M059J (cell line): ENCODE data around the gene CNTNAP3B. TPM values are rescaled to one million over a fixed set of nuclear protein-coding genes. Genes with fewer than 3 reads are reported as not detected.
A peak's percentile ranks its signal among the peaks of the same experiment; 100 is the strongest.
"Not testable (repeated sequence)": the region's sequence is repeated elsewhere in the genome, so short reads cannot be mapped to it uniquely, and the experiment has no call there.

ENCODE experiments used
- DNase-seq: peaks from one replicate; pipeline ENCODE4 v3.0.0-alpha.2; 2012; ENCODE audit warnings: low read depth
- total RNA-seq: library from RNA; depleted of rRNA; stranded (reverse); fragments of >200 nt; shearing (Covaris generic); gene quantifications from 2 replicates; pipeline ENCODE4 v1.2.3, GENCODE V29; 2014; rRNA removed

Gene CNTNAP3B
- 0.62 TPM in 2 replicates for total RNA-seq

DNA sequence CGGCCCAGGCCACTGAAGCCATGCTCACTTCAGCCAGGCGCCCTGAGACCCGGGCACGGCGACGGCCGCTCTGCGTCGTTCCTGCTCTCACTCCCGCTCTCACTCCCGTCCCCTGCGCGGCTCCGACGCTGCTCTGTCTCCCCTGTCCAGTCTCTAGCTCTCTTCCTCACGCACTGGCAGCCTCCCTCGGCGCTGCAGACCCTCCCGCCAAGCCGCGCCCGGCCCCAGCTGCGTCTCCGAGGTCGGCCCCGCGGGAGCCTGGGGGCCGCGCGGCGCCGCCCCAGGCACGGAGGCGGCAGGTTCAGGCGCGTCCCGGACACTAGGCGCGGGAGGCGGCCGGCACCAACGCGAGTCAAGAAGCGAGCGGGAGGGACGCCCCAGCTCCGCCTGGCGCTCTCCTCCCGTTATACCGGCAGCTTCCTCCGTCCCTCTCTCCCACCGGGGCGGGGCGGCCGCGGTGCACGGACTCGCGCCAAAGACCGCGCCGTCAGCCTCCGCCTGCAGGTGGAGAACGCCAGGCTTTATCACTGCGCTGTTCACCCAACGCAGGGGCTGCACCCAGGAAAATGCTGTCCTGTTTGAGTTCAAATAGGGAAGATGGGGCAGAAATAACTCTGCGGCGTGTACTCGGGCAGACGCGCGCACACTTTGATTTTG is at the start of gene CNTNAP3B:
TSS of gene CNTNAP3B (minus strand) at position 354 of the 657 bp plus-strand sequence. CDS start at position 22, 332 bp downstream.
- not testable (repeated sequence) for DNase-seq

DNA sequence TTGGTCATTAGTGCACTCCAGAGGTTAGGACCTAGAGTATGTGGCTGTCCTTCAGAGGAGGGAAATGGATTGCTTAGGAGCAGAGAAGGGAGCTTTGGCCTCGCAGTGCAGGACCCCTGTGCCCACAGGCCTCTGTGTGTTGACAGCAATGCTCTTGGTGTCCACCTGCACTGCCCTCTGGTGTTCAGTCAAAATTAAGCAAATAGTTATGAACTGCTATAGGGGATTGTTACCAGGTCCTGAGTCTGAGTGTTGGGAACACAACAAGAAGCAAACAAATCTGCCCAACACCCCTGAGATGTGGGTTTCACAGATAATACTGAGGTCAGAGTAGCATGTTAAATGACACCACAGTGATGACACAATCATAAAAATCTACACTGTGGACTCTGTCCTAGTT is 31.1 kb upstream of the CNTNAP3B start:
- DNase-seq, result peak; percentile 3

DNA sequence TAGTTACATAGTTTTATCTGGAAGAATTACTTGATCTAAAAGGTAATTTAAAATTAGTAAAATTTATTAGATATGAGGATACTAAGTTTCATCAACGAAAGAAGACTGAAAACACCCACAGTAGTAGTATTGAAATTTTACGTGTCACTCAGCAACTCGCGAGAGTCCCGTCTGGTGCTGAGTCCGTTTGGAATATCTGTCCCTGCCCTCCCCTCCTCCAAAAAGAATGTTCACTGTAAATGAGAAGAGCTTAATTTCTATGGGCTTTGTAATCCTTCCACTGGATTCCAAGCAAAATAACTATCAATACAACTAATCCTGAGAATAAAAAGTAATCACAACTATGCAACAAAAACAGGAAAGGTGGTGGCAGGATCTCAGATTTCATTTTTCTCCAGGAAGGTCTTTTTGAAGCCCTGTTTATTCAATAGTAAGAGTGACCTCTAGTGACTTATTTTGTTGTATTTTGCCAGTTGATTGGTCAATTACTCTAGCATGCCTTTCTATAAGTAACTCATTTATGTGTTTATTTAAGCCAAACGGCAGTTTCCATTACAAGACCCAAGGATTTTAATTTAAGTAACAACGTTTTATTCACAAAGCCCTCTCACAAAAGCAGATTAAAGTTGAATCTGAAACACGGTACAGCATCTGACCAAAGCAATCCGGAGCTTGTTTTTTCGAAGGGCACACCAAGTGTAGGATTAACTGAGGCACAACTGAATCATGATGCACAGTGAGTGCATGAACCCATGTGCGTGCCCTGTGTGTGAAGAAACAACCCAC is 2.0 kb downstream of the CNTNAP3B start:
- DNase-seq, result peak; percentile 10

DNA sequence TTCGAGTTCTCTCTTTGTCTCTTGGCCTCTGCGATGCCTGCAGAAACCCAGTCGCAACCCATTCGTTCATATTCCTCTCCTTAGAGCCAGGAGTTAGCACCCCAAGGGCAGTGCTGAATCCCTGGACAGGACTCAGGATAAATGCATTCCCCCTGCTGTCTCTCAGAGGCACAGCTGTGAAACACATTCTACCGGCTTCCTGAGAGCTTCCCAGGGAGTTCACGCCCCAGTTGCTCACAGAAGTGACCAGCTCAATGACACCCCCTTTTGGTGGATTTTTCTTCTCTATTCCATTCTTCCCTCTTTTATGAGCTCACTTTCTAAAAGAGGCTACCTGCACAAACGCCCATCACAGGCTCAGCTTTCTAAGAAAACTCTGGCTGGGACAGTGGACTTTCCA is 8.2 kb downstream of the CNTNAP3B start:
- DNase-seq, result not testable (repeated sequence)

DNA sequence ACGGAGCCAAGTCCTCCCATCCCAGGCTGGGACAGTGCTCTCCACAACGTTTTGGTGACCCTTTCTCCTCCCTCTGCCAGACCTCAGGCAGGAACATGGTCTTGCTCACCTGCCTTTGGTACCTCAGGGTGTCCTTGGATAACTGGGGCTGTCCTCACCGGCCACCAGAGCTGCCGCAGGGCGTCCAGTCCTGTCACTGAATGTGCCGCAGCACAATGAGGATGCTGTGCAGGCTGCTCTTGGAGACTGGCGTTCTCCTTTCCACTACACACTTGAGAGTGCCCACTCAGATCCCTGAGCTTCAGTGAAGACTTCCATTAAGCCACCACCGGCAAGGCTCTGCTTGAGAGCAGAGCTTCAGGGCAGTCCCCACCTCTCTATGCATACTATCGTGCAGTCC is 33.3 kb downstream of the CNTNAP3B start:
- not testable (repeated sequence) for DNase-seq

DNA sequence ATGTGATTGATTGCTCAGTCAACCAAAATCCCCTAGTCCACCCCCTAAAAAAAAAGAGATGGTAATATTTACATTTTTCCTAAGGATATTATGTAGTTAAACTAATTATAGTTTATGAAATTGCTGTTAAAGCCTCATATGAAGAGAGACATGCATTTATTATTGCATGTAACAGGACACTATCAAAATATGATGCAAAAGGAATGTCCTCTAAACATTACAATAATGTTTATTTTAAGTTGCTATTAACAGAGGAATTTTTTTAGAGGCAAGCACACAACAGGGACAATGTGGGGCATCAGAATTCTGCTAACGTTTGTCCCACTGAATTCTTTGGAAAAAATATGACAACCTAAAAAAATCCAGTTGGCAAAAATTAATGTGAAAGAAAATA is 44.7 kb downstream of the CNTNAP3B start:
- not testable (repeated sequence) for DNase-seq

DNA sequence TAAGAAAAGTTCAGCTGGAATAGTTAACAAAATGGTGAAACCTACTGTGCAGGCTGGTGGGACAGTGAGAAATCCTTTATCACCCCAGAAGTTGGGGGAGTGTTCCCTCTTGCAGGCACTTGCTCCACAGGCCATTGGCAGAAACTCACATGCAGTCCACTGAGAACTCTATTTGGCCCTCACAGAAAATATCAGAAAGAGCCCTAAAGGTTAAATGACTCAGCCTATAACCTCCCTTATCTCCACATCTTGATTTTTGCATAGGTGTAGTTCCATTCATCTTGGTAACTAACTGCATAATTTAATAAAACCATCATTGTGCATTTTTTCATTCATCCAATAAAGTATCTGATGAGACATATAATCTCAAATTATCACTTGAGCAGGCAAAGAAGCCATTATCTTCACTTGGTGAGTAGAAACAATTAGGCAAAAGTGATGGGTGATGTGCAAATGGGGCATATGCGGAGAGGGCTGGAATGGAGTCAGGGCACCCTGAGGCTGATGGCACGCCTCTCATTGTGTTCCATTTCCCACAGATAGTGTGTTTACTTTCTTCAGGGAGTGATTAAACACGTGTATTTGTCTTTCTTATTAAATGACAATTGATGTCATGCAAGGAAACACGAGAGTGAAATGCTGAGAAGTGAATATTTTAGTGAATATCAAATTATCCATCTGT is 45.2 kb downstream of the CNTNAP3B start:
- not testable (repeated sequence) for DNase-seq

DNA sequence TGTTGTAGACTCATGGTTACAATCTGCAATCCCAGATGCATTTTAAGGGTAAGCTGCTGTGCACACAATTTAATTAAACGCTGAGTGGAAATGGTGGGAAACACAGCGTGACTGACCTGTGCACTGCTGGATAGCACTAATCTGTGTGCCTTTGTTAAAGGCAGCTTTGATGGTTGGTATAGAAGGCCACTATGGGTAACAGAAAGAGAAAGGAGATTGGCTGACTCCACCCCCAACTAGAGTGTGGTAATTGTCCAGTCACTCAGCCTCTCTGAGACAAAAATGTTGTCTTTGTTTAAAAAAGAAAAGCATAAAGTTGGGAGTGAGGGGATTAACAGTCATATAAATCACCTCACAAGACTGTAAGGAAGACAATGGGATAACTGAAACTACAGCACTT is 48.9 kb downstream of the CNTNAP3B start:
- not testable (repeated sequence) for DNase-seq

DNA sequence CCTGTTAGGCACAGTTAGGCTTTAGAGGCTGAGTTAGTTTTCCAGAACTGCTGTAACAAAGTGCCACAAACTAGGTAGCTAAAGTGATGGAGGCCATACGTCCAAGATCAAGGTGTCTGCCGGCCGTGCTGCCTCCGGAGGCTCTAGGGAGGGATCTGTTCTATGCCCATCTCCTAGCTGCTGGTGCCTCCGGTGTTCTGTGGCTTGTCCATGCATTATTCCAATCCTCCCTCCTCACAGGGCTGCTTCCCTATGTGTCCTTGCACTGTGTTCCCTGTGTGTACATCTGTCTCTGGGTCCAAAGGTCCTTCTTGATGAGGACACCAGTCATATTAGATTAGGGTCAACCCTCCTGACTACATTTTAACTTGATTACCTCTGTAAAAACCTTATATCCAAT is 54.4 kb downstream of the CNTNAP3B start:
- DNase-seq, result not testable (repeated sequence)

DNA sequence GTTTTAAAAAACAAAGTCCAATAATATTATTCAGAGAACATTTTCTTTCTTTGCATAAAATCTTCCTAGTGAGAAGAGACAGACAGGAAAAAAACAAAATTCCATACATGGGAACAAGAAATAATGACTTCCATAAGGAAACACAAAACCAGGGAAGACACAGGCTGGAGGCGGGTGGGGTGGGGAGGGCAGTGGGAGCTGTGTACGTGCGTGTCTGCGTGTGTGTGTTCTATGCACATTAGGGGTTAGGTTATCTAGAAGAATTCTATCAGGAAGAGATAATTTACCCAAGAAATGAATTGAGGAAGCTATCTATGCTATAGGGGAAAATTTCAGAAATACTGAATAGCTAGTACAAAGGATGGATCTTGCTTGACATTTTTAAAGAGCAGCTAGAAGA is 58.2 kb downstream of the CNTNAP3B start:
- not testable (repeated sequence) for DNase-seq

DNA sequence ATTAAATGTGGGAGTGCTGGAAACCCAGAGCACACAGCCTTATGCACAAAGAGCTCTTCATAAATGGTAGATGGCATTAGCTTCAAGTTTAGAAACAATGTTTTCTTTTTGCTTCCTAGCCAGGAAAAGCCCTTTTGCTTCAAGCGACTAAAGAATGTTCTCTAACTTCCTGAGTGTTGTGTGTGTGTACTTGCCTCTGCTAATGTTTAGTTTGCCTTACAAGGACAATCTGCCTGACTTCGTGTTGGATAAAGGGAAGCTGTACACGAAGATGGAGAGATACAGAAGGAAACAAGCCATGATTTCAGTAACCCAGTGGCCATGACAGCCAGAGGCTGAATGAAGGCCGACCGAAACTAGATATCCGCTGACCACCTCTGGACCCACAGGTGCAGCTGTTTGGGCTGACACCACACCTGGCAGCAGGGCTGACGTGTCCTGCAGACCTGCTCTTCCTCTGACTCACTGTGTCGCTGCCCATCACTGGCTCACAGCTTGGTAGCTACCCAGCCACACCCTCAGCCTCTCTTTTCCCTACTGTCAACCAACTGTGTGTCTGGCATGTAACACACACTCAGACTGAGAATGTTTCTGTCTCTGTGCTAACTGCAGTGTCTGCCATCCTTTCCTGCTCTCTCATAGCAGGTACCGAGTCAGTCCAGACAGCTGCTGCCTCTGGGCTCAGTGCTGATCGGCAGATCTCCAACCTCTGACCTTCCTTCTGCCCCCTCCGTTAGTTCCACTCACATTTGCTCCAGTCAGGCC is 59.0 kb downstream of the CNTNAP3B start:
- DNase-seq, result not testable (repeated sequence)

DNA sequence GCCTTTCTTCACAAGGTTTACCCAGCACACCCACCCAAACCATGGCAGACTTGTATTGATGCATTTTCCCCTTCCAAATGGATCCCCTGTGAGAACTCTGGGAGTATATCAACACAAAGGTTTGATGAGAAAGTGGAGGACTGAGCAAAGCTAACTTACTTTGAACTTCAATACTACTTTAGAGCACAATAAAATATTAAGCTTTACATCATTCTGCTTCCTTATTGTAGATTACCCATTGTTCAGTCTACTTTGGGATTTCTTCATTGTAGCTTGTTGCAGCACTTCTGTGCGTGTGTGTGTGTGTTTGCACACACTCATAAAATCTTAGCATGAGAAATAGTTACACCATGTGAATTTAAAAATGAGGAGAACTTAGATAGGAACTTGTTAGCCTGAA is 75.4 kb downstream of the CNTNAP3B start:
- DNase-seq, result not testable (repeated sequence)

DNA sequence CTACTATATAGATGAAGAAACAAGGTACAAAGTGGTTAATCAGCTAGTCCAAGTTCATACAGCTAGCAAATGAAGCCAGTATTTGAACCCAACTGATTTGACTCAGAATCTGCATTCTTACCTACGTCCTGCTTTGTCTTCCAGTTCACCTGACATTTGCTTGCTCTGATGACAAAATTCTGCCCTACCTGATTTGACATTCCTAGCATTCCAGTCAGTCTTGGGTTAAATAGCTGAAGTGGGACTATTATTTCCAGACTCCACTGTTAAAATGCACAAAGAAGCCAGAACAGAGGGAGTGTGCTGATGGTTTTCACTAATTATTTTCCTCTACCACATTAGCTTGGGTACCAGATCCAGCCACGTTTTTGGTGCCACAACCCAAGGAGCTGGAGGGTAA is 78.5 kb downstream of the CNTNAP3B start:
- DNase-seq, result not testable (repeated sequence)

DNA sequence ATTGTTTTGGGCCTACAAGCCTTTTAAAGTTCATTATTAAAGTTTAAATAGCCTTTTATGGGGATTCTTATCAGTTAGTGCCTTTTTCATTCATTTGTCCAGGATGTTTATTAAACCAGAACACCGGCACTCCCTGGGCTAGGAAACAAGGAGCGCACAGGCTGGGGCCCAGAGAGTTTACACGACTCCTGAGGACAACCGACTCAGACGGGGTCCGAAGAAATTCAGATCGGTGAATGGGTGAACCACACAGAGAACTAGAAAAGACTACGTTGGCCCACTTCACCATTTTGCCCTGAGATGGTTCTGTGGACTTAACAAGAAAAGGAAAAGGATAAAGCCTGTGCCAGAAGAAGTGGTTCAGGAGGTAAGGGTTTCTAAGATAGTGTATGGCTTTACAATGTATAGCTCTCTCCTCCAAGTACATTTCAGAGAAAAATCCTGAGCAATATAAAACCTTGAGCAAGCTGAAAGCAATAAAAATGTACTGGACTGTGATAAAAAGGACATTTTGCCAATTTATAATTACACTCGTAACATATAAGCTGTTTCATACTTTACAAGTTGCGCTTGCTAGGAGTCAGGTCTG is 84.7 kb downstream of the CNTNAP3B start:
- DNase-seq, result not testable (repeated sequence)

DNA sequence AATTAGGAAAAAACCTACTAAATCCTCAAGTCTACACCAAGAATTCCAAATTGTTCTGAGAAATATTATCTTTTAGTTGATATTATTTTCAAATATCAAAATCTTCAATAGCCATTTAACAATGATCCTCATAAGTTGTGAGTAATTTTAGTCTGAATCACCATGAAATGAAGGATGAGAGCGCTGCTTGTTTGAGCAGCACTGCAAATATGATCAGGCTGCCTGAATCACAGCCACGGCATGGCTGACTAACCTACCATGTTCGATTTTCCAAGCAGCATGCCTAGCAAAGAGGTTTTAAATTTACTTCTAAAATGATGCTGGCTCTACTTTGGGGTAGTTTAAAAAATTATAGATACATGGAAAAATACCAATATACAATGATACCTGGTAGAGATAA is 95.7 kb downstream of the CNTNAP3B start:
- DNase-seq, result not testable (repeated sequence)

DNA sequence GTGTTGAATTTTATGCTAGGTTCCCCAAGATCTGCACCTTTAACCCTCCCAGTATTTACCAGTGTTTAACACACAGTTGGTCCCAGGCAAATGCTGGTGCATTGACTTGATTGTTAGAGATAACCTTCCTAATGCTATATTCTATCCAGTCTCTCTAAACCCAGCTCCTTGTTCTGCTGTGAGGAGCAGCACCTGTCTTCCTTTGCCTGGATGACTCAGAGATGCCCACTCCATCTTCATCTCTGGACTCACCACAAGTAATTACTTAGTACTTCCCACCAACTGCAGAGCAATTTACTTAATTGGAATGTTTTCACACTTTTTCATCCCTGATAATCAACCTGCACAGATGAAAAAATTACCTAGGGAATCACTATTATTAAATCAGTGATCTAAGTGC is 108.6 kb downstream of the CNTNAP3B start:
- DNase-seq, result not testable (repeated sequence)

DNA sequence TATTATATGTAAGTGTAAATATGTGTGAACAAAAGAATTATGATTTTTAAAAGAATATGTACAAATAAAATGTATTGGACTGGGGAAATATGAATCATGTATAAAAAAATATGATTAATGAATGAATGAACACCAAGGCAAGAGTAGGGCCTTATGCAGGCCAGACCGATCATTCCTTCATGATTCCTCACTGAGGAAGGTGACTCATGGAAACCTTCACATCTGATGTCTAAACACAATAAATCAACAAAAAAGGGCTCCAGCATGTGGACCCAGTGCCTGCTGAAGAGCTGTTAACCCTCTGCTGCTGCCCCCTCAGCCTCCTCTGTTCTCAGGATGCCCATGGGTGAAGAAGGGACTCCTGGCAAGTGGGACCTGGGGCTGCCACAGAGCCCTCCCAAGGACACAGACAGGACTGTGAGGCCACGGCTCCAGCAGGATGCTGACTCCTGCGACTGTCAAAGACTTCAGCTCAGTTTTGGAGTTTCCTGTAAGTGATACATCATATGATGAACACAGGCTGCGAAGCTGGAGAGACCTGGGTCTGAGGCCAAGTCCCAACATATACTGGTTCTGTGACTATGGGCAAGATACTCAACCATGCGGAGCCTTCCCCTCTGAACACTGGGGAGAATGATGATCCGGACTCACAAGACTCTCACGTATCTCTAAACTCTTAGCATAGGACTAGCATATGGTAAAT is 110.9 kb downstream of the CNTNAP3B start:
- peak; percentile 18 for DNase-seq

DNA sequence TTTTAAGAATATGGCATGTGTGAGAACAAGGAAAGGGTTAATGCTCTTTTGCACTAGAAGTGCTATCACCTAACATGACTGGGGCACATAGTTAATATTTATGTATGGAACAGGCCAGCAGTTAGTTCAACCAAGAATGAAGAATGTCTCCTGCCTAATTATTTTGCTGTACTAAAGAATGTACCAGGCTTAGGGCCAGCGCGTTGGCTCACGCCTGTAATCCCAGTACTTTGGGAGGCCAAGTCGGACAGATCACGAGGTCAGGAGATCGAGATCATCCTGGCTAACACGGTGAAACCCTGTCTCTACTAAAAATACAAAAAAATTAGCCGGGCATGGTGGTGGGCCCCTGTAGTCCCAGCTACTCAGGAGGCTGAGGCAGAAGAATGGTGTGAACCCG is 114.9 kb downstream of the CNTNAP3B start:
- not testable (repeated sequence) for DNase-seq

DNA sequence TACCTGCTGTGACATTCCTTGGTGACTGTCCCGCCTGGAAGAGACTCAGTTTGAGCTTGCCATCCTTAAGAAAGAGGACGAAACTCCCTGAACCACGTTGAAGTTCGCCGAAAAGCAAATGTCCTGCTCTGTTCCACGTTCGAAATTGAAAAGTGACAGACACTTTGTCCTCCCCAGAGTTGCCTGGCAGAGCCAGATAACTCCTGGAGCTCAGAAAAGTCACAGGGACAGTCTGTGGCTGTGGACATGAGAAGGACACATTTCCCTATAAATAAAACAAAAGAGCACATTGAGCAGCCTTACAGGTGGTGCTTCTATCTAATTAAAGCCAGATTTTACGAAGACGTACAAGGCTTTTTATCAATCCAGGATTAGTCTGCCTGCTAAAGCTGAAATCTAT is 137.6 kb downstream of the CNTNAP3B start:
- DNase-seq, result not testable (repeated sequence)

DNA sequence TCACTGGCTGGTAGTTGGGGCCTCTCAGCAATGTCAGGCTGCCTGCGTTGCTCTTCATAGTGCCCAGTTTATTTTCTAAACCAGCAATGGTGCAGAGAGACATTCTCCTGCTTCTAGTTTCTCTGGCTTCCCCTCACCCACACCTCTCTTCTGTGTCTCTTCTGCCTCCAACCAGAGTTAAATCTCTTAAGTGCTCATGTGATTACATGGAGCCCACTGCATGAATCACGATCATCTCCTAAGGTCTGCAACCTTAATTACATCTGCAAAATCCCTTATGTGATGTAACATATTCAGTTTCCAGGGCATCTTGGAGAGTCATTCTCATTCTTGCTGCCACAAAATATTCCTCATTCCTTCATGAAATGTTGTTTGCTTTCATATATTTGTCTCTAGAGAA is 149.0 kb downstream of the CNTNAP3B start:
- DNase-seq, result not testable (repeated sequence)
